Type B pancreatic cell (in vitro differentiated cells): ENCODE results near the gene GRK5. TPM values are rescaled to one million over a fixed set of nuclear protein-coding genes. Genes with fewer than 3 reads are reported as not detected.
"Not testable (repeated sequence)": the region's sequence is repeated elsewhere in the genome, so short reads cannot be mapped to it uniquely, and the experiment has no call there.

ENCODE experiments used
- DNase-seq: peaks from one replicate; pipeline ENCODE4 v3.0.0; 2021; ENCODE audit warnings: mixed read lengths; ENCODE audit not compliant: unreplicated experiment; ENCODE audit errors: extremely low spot score
- H3K27ac Mint-ChIP-seq: 2 replicates; pipeline ENCODE4 v1.8.0; 2021; ENCODE audit warnings: mild to moderate bottlenecking, mixed read lengths
- H3K27me3 Mint-ChIP-seq: 2 replicates; pipeline ENCODE4 v1.8.0; 2021; ENCODE audit warnings: mixed read lengths
- H3K36me3 Mint-ChIP-seq: 2 replicates; pipeline ENCODE4 v1.8.0; 2021; ENCODE audit warnings: mixed read lengths
- H3K4me1 Mint-ChIP-seq: one replicate; pipeline ENCODE4 v1.8.0; 2021; ENCODE audit warnings: mixed read lengths; ENCODE audit not compliant: unreplicated experiment
- H3K4me3 Mint-ChIP-seq: 2 replicates; pipeline ENCODE4 v1.8.0; 2021; ENCODE audit warnings: mild to moderate bottlenecking, mixed read lengths
- H3K9me3 Mint-ChIP-seq: 2 replicates; pipeline ENCODE4 v1.8.0; 2021; ENCODE audit warnings: mixed read lengths
- total RNA-seq: library from RNA; stranded (reverse); gene quantifications from 2 replicates; pipeline ENCODE4 v1.2.1, GENCODE V29; 2021; ENCODE audit warnings: low replicate concordance
- TF ChIP-seq, protein P1 (sequence below): fragments of 200-600 bp; sonication (generic); conservative IDR thresholded peaks from 2 replicates; pipeline ENCODE4 v1.5.0; 2021; ENCODE audit warnings: antibody characterized with exemption, mild to moderate bottlenecking

GRK5 gene
- total RNA-seq, 1 donor from 2014 or later: 24.8 TPM

DNA sequence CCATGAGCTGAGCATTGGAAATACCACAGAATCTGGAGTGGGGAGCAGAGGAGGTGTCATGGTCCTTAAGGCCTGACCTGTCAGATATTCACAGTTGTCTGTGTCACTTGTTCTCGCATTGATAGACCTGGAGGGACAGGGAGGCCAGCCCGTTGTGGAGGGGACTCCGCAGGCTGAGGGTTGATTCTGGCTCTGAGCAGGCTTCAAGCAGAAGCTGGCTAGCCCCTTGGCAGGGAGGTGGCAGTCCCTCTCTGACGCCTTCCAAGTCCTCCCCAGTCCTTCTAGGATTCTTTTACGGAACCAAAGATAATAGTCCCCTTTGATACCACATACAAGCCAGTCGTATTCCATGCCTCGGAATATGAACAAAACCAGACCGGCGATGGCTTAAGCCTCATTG, 65.4 kb downstream of the GRK5 start:
- no peak overlapping the region for H3K4me3 Mint-ChIP-seq
- H3K4me1 Mint-ChIP-seq: peaks cover 54% of the 10 kb centered on the region

DNA sequence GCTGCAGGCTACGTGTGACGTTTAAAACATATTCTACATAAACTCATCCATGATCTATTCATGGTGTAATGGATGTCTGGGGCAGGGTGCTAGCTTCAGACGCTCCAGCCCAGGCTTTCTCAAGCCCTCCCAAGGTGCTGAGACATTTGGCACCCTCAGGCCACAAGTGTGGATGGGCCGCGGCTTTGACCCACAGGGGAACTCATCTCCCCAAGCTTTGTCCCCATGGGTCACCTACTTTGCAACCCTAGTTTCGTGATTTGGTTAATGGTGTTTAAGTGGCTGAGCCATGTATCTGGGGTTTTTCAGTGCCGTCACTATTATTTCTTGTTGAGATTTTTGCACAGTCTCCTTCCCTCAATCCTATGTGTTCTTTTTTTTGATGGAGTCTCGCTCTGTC, 66.0 kb downstream of the GRK5 start:
- Mint-ChIP-seq H3K4me1 (peaks cover 54% of the 10 kb centered on the region), H3K9me3 (peaks cover 6% of the 10 kb centered on the region), H3K4me3 (no peak overlapping the region), H3K27ac (no peak overlapping the region), H3K27me3 (no peaks in the 10 kb centered on the region), H3K36me3 (peaks cover 6% of the 10 kb centered on the region)
- TF ChIP-seq, protein P1, sequence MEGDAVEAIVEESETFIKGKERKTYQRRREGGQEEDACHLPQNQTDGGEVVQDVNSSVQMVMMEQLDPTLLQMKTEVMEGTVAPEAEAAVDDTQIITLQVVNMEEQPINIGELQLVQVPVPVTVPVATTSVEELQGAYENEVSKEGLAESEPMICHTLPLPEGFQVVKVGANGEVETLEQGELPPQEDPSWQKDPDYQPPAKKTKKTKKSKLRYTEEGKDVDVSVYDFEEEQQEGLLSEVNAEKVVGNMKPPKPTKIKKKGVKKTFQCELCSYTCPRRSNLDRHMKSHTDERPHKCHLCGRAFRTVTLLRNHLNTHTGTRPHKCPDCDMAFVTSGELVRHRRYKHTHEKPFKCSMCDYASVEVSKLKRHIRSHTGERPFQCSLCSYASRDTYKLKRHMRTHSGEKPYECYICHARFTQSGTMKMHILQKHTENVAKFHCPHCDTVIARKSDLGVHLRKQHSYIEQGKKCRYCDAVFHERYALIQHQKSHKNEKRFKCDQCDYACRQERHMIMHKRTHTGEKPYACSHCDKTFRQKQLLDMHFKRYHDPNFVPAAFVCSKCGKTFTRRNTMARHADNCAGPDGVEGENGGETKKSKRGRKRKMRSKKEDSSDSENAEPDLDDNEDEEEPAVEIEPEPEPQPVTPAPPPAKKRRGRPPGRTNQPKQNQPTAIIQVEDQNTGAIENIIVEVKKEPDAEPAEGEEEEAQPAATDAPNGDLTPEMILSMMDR: no peak
- no peak for DNase-seq

More for the DNA sequence above, 65.4 kb downstream of the GRK5 start:
- Mint-ChIP-seq H3K27ac (no peak overlapping the region), H3K27me3 (no peaks in the 10 kb centered on the region), H3K9me3 (peaks cover 6% of the 10 kb centered on the region), H3K36me3 (peaks cover 6% of the 10 kb centered on the region)
- TF ChIP-seq, protein P1: no peak
- no peak for DNase-seq

DNA sequence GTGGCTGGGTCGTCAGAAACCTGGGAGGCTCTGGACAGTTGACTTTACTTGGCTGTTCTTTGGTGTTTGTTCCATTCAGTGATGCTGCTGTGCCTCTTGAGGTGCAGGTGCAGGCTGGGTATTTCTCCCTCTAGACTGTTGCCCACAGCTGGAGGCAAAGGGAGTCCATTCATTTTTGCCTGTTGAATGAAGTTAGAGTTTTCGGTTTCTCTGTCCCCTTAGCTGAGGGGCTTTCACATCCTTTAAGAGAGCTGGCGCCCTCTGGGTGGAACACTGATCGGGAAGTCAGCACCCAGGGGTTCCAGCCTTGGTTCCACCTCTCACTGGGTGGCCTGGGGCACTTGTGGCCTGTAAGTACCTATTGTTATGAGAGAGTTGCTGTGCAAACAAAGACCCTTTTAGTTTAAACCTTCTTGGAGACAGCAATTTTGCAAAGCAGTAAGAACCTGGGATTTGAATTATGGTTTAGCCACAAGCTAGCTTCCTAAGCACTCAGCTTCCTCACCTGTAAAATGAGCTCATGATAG, 67.2 kb downstream of the GRK5 start:
- peaks cover 6% of the 10 kb centered on the region for H3K36me3 Mint-ChIP-seq
- peaks cover 53% of the 10 kb centered on the region for H3K4me1 Mint-ChIP-seq
- H3K27me3 Mint-ChIP-seq: no peaks in the 10 kb centered on the region
- H3K4me3 Mint-ChIP-seq: no peak overlapping the region
- H3K27ac Mint-ChIP-seq: no peak overlapping the region
- peaks cover 6% of the 10 kb centered on the region for H3K9me3 Mint-ChIP-seq
- no peak for DNase-seq
- TF ChIP-seq, protein P1: no peak

DNA sequence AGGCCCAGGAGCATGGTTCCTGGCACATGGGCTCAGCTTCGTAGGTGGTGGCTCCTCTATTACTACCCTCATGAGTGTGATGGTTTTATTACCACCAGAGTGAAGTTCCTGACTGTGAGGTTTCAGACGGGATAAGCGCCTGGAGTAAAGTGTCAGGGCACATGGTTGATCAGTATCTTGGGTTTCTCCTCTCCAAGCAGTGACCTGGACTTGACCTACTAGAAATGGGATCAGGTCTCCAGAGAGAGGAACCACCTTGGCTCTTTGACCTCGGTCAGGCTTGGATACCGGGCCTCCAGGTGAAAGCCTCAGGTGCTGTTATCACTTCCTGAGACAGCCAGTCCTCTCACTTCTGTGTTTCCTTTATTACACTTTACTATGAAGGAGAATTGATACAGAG, 67.7 kb downstream of the GRK5 start:
- Mint-ChIP-seq H3K4me3 (no peak overlapping the region), H3K9me3 (peaks cover 6% of the 10 kb centered on the region), H3K36me3 (peaks cover 6% of the 10 kb centered on the region), H3K27me3 (no peaks in the 10 kb centered on the region), H3K27ac (no peak overlapping the region), H3K4me1 (peaks cover 51% of the 10 kb centered on the region)
- DNase-seq: no peak
- TF ChIP-seq, protein P1: no peak

DNA sequence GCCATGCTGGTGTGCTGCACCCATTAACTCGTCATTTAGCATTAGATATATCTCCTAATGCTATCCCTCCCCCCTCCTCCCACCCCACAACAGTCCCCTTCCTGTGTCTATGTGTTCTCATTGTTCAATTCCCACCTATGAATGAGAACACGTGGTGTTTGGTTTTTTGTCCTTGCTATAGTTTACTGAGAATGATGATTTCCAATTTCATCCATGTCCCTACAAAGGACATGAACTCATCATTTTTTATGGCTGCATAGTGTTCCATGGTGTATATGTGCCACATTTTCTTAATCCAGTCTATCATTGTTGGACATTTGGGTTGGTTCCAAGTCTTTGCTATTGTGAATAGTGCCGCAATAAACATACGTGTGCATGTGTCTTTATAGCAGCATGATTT, 68.8 kb downstream of the GRK5 start:
- not testable (repeated sequence) for H3K27me3 Mint-ChIP-seq, DNase-seq, H3K36me3 Mint-ChIP-seq, H3K27ac Mint-ChIP-seq, H3K9me3 Mint-ChIP-seq, H3K4me3 Mint-ChIP-seq
- peaks cover 42% of the 10 kb centered on the region for H3K4me1 Mint-ChIP-seq

DNA sequence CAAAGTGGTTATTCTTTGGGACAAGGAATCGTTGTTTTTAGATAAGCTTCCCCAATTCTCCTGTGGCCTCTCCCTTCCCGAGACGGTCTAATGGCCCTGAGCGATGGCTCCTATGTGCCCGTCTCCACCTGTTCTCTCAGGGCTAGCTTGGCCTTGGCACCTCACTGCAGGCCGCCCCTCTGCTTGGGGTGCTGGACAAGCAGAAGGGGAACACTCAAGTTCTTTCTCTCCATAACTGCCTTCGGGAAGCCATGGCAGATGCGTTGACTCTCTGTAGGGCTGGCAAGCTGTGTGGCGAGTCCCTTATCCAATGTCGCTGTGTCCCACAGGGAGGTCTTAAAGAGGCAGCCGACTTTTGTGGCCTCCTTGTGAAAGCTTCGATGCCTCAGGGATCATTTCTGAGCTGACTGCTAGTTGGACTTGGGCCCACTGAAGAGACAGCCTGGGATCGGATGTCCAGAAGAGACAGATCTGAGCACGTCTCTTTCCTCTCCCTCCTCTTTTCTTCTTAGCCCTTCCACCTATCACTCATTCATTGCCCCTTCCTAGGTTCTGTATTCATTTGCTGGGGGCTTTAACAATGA, 70.8 kb downstream of the GRK5 start:
- no peak overlapping the region for H3K27ac Mint-ChIP-seq
- TF ChIP-seq, protein P1: no peak
- no peak overlapping the region for H3K4me3 Mint-ChIP-seq
- peaks cover 6% of the 10 kb centered on the region for H3K36me3 Mint-ChIP-seq
- H3K27me3 Mint-ChIP-seq: no peaks in the 10 kb centered on the region
- peaks cover 39% of the 10 kb centered on the region for H3K4me1 Mint-ChIP-seq
- H3K9me3 Mint-ChIP-seq: peaks cover 6% of the 10 kb centered on the region
- DNase-seq: no peak
